ENCODE measurements around the gene ERGIC1. TPM values are rescaled to one million over a fixed set of nuclear protein-coding genes. Genes with fewer than 3 reads are reported as not detected.
A peak's percentile ranks its signal among the peaks of the same experiment; 100 is the strongest.

ERGIC1 gene
- total and polyA plus RNA-seq, 2 of the 13 experiments (the other 11 are each of a cell fraction or from before 2014, with no cell fraction given) = 78.5 to 184 TPM

DNA sequence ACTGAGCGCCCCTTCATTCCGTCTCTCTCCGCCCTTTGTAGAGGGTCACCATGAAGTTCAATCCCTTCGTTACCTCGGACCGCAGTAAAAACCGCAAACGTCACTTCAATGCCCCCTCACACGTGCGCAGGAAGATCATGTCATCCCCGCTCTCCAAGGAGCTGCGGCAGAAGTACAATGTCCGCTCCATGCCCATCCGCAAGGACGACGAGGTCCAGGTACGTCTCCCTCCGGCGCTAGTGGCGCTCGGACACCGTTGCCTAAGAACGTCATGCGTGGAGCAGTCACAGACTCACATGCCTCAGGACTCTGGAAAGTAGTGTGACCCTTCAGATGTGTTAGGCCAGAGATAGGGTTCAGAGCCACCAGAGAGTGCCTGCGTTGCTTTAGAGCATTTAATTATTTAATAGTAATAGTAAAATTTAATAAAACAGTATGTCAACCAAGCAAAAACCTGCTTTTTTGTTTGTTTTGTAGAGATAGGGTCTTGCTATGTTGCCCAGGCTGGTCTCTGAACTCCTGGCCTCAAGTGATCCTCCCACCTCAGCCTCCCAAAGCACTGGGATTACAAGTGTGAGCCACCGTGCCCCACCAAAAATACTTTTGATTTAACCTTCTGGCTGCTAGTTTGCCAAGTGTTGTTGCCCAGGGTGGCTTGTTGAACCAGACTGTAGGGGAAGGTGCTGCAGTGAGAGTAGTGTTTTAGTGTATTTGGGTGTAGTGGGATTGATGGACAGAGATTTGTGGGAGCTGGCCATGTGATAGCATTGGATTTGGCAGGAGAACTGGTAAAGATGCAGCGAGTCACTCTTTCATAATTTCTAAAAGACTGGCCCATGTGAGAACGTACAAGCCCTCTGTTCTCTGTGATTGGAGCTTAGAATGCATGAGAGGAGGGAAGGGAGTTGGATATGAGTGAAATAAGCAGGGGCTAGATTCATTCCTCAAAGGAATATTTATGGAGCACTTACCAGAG is 126.1 kb downstream of the ERGIC1 start (continued):
- TF ChIP-seq, protein P1, sequence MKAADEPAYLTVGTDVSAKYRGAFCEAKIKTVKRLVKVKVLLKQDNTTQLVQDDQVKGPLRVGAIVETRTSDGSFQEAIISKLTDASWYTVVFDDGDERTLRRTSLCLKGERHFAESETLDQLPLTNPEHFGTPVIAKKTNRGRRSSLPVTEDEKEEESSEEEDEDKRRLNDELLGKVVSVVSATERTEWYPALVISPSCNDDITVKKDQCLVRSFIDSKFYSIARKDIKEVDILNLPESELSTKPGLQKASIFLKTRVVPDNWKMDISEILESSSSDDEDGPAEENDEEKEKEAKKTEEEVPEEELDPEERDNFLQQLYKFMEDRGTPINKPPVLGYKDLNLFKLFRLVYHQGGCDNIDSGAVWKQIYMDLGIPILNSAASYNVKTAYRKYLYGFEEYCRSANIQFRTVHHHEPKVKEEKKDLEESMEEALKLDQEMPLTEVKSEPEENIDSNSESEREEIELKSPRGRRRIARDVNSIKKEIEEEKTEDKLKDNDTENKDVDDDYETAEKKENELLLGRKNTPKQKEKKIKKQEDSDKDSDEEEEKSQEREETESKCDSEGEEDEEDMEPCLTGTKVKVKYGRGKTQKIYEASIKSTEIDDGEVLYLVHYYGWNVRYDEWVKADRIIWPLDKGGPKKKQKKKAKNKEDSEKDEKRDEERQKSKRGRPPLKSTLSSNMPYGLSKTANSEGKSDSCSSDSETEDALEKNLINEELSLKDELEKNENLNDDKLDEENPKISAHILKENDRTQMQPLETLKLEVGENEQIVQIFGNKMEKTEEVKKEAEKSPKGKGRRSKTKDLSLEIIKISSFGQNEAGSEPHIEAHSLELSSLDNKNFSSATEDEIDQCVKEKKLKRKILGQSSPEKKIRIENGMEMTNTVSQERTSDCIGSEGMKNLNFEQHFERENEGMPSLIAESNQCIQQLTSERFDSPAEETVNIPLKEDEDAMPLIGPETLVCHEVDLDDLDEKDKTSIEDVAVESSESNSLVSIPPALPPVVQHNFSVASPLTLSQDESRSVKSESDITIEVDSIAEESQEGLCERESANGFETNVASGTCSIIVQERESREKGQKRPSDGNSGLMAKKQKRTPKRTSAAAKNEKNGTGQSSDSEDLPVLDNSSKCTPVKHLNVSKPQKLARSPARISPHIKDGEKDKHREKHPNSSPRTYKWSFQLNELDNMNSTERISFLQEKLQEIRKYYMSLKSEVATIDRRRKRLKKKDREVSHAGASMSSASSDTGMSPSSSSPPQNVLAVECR (CRISPR knock-in tag; IDR thresholded peaks at IDR 0.05; ENCODE audit: borderline replicate concordance) = 0 out of 2 replicates have a peak, but pooled peaks have one; percentile 0
- TF ChIP-seq KMT2A (CRISPR knock-in tag; IDR thresholded peaks at IDR 0.05) (no peak), SRF (IDR thresholded peaks at IDR 0.05; ENCODE audit: low read depth, low read length) (no peak), ZNF775 (CRISPR knock-in tag; IDR thresholded peaks at IDR 0.05; ENCODE audit: borderline replicate concordance) (no peak), NCOA1 (CRISPR knock-in tag; IDR thresholded peaks at IDR 0.05) (0 out of 2 replicates have a peak, but pooled peaks have one; percentile 22), MIER3 (CRISPR knock-in tag; IDR thresholded peaks at IDR 0.05; ENCODE audit: borderline replicate concordance) (no peak), ZNF878 (CRISPR knock-in tag; IDR thresholded peaks at IDR 0.05) (0 out of 2 replicates have a peak, but pooled peaks have one; percentile 15), ZNF569 (CRISPR knock-in tag; IDR thresholded peaks at IDR 0.05; ENCODE audit: borderline replicate concordance) (no peak), ZBTB1 (CRISPR knock-in tag; IDR thresholded peaks at IDR 0.05; ENCODE audit: borderline replicate concordance) (no peak), ZNF577 (CRISPR knock-in tag; IDR thresholded peaks at IDR 0.05; ENCODE audit: borderline replicate concordance, low read depth) (no peak), ELF3 (CRISPR knock-in tag; IDR thresholded peaks at IDR 0.05) (no peak), ZFP36 (IDR thresholded peaks at IDR 0.05; ENCODE audit: borderline replicate concordance, low read depth, low read length, partially characterized antibody) (no peak), MTF2 (CRISPR knock-in tag; IDR thresholded peaks at IDR 0.05; ENCODE audit: borderline replicate concordance) (no peak), RELA (CRISPR knock-in tag; IDR thresholded peaks at IDR 0.05) (no peak), ZNF256 (CRISPR knock-in tag; conservative IDR thresholded peaks at IDR 0.05) (no peak), ZC3H4 (CRISPR knock-in tag; IDR thresholded peaks at IDR 0.05; ENCODE audit: borderline replicate concordance) (0 out of 2 replicates have a peak, but pooled peaks have one; percentile 57)
- TF ChIP-seq, protein P2, sequence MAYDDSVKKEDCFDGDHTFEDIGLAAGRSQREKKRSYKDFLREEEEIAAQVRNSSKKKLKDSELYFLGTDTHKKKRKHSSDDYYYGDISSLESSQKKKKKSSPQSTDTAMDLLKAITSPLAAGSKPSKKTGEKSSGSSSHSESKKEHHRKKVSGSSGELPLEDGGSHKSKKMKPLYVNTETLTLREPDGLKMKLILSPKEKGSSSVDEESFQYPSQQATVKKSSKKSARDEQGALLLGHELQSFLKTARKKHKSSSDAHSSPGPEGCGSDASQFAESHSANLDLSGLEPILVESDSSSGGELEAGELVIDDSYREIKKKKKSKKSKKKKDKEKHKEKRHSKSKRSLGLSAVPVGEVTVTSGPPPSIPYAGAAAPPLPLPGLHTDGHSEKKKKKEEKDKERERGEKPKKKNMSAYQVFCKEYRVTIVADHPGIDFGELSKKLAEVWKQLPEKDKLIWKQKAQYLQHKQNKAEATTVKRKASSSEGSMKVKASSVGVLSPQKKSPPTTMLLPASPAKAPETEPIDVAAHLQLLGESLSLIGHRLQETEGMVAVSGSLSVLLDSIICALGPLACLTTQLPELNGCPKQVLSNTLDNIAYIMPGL (CRISPR knock-in tag; IDR thresholded peaks at IDR 0.05; ENCODE audit: borderline replicate concordance in 1 of 2, low read depth in 1 of 2) = 0 out of 4 replicates have a peak, but pooled peaks of 1 of the 2 experiments have one; percentile 8
- TF ChIP-seq, protein P3, sequence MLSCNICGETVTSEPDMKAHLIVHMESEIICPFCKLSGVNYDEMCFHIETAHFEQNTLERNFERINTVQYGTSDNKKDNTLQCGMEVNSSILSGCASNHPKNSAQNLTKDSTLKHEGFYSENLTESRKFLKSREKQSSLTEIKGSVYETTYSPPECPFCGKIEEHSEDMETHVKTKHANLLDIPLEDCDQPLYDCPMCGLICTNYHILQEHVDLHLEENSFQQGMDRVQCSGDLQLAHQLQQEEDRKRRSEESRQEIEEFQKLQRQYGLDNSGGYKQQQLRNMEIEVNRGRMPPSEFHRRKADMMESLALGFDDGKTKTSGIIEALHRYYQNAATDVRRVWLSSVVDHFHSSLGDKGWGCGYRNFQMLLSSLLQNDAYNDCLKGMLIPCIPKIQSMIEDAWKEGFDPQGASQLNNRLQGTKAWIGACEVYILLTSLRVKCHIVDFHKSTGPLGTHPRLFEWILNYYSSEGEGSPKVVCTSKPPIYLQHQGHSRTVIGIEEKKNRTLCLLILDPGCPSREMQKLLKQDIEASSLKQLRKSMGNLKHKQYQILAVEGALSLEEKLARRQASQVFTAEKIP (CRISPR knock-in tag; IDR thresholded peaks at IDR 0.05; ENCODE audit: borderline replicate concordance) = no peak
